Measurements from ENCODE around the gene ANP32A.
A peak's percentile ranks its signal among the peaks of the same experiment; 100 is the strongest.

ANP32A gene

GRCh38 chr15:68817304-68818065 lies 3.2 kb downstream of the ANP32A start:
- peak overlapping the region; percentile 96 for H3K4me3 ChIP-seq (ENCODE audit: low read length)
- peak overlapping the region; percentile 96 for H3K27ac ChIP-seq (ENCODE audit: low read depth, low read length)
- H3K27me3 ChIP-seq (ENCODE audit: control insufficient read depth, insufficient read depth, low read length): no peaks in the 10 kb centered on the region
- H3K9ac ChIP-seq (ENCODE audit: low read length): peak overlapping the region; percentile 57
- H3K36me3 ChIP-seq (ENCODE audit: control insufficient read depth, insufficient read depth, low read length): no peaks in the 10 kb centered on the region
- peaks cover 24% of the 10 kb centered on the region for H3K4me1 ChIP-seq (ENCODE audit: control insufficient read depth, insufficient read depth, low read length)

GRCh38 chr15:68816795-68817303 lies 3.8 kb downstream of the ANP32A start:
- Histone ChIP-seq H3K9ac (ENCODE audit: low read length) (peak overlapping the region; percentile 57), H3K36me3 (ENCODE audit: control insufficient read depth, insufficient read depth, low read length) (no peaks in the 10 kb centered on the region), H3K27me3 (ENCODE audit: control insufficient read depth, insufficient read depth, low read length) (no peaks in the 10 kb centered on the region), H3K4me3 (ENCODE audit: low read length) (peak overlapping the region; percentile 96), H3K4me1 (ENCODE audit: control insufficient read depth, insufficient read depth, low read length) (peaks cover 26% of the 10 kb centered on the region), H3K27ac (ENCODE audit: low read depth, low read length) (peak overlapping the region; percentile 96)

- Histone ChIP-seq H3K4me1 (ENCODE audit: control insufficient read depth, insufficient read depth, low read length) (peaks cover 31% of the 10 kb centered on the region), H3K27me3 (ENCODE audit: control insufficient read depth, insufficient read depth, low read length) (no peaks in the 10 kb centered on the region), H3K4me3 (ENCODE audit: low read length) (peak overlapping the region; percentile 96), H3K36me3 (ENCODE audit: control insufficient read depth, insufficient read depth, low read length) (no peaks in the 10 kb centered on the region), H3K27ac (ENCODE audit: low read depth, low read length) (peak overlapping the region; percentile 96), H3K9ac (ENCODE audit: low read length) (no peak overlapping the region)
Measured at GRCh38 chr15:68816158-68816557, 4.5 kb downstream of the ANP32A start.

GRCh38 chr15:68815598-68815997 lies 5.1 kb downstream of the ANP32A start:
- no peak overlapping the region for H3K9ac ChIP-seq (ENCODE audit: low read length)
- H3K4me1 ChIP-seq (ENCODE audit: control insufficient read depth, insufficient read depth, low read length): peaks cover 32% of the 10 kb centered on the region
- no peak overlapping the region for H3K4me3 ChIP-seq (ENCODE audit: low read length)
- H3K27me3 ChIP-seq (ENCODE audit: control insufficient read depth, insufficient read depth, low read length): no peaks in the 10 kb centered on the region
- no peak overlapping the region for H3K27ac ChIP-seq (ENCODE audit: low read depth, low read length)
- no peaks in the 10 kb centered on the region for H3K36me3 ChIP-seq (ENCODE audit: control insufficient read depth, insufficient read depth, low read length)

DNA sequence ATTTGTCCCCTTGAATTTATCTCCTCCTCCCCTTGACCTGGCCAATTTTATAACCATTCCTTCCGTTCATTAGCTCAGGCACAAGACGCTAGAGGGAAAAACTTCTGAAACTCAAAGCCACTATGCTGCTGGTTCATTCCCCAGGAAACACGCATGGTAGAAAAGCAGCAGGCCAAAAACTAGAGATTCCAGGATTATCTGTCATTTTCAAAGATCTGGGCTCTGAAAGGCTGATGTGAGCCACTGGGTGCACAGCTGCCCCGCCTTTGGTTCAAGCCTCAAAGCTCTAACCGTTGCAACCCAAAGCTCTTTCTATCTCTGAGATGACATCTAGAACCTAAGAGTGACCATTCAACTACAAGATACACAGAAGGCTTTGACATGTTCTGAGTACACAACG lies 6.1 kb downstream of the ANP32A start:
- Histone ChIP-seq H3K36me3 (ENCODE audit: control insufficient read depth, insufficient read depth, low read length) (no peaks in the 10 kb centered on the region), H3K4me1 (ENCODE audit: control insufficient read depth, insufficient read depth, low read length) (peaks cover 32% of the 10 kb centered on the region), H3K27ac (ENCODE audit: low read depth, low read length) (no peak overlapping the region), H3K4me3 (ENCODE audit: low read length) (no peak overlapping the region), H3K9ac (ENCODE audit: low read length) (no peak overlapping the region), H3K27me3 (ENCODE audit: control insufficient read depth, insufficient read depth, low read length) (no peaks in the 10 kb centered on the region)

GRCh38 chr15:68812597-68813431 lies 7.9 kb downstream of the ANP32A start:
- H3K27me3 ChIP-seq (ENCODE audit: control insufficient read depth, insufficient read depth, low read length): no peaks in the 10 kb centered on the region
- peak overlapping the region; percentile 53 for H3K27ac ChIP-seq (ENCODE audit: low read depth, low read length)
- peaks cover 2% of the 10 kb centered on the region for H3K36me3 ChIP-seq (ENCODE audit: control insufficient read depth, insufficient read depth, low read length)
- peaks cover 36% of the 10 kb centered on the region for H3K4me1 ChIP-seq (ENCODE audit: control insufficient read depth, insufficient read depth, low read length)
- H3K4me3 ChIP-seq (ENCODE audit: low read length): no peak overlapping the region
- H3K9ac ChIP-seq (ENCODE audit: low read length): no peak overlapping the region

GRCh38 chr15:68812069-68812468 lies 8.6 kb downstream of the ANP32A start:
- Histone ChIP-seq H3K27me3 (ENCODE audit: control insufficient read depth, insufficient read depth, low read length) (no peaks in the 10 kb centered on the region), H3K36me3 (ENCODE audit: control insufficient read depth, insufficient read depth, low read length) (peaks cover 4% of the 10 kb centered on the region), H3K4me1 (ENCODE audit: control insufficient read depth, insufficient read depth, low read length) (peaks cover 43% of the 10 kb centered on the region), H3K27ac (ENCODE audit: low read depth, low read length) (no peak overlapping the region), H3K9ac (ENCODE audit: low read length) (no peak overlapping the region), H3K4me3 (ENCODE audit: low read length) (no peak overlapping the region)

DNA sequence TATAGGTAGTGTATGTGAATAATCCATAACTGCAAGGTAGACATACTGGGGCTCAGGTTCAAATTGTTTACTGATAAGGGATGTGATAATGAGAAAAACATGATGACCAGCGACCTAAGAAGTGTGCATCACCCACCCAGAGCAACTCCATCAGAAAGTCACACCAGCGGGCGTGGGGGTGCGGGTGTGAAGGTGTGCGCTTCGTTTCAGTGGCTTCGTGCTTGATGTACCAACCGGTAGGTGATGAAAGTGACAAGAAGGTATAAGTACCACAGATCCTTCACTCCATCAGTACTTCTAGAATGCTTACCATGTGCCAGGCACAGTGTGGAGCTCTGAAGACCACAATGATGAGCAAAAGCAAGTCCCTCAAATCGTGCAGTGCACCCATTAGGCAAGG lies 11.2 kb downstream of the ANP32A start:
- Histone ChIP-seq H3K4me3 (ENCODE audit: low read length) (no peak overlapping the region), H3K4me1 (ENCODE audit: control insufficient read depth, insufficient read depth, low read length) (peaks cover 49% of the 10 kb centered on the region), H3K36me3 (ENCODE audit: control insufficient read depth, insufficient read depth, low read length) (peaks cover 4% of the 10 kb centered on the region), H3K9ac (ENCODE audit: low read length) (peak overlapping the region; percentile 24), H3K27me3 (ENCODE audit: control insufficient read depth, insufficient read depth, low read length) (no peaks in the 10 kb centered on the region), H3K27ac (ENCODE audit: low read depth, low read length) (no peak overlapping the region)

DNA sequence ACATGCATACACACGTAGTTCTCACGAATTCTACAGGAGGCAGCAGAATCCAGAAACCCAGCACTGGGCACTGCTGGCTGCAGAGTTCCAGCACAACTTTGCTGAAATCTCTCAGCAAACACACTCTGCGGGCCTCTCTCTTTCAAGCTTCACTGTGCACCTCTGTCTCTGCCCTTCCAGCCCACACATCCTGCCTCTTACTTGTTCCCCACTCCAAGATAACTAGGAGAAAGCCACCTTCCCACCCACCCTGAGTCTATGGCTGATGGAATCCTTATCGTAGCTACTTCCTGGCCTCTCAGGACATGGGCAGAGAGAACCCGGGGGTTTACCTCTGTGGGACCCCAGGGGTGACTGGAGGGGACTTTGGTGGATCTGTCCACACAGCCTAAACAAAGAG lies 11.9 kb downstream of the ANP32A start:
- Histone ChIP-seq H3K4me1 (ENCODE audit: control insufficient read depth, insufficient read depth, low read length) (peaks cover 49% of the 10 kb centered on the region), H3K9ac (ENCODE audit: low read length) (no peak overlapping the region), H3K36me3 (ENCODE audit: control insufficient read depth, insufficient read depth, low read length) (peaks cover 4% of the 10 kb centered on the region), H3K27ac (ENCODE audit: low read depth, low read length) (no peak overlapping the region), H3K4me3 (ENCODE audit: low read length) (no peak overlapping the region), H3K27me3 (ENCODE audit: control insufficient read depth, insufficient read depth, low read length) (no peaks in the 10 kb centered on the region)

DNA sequence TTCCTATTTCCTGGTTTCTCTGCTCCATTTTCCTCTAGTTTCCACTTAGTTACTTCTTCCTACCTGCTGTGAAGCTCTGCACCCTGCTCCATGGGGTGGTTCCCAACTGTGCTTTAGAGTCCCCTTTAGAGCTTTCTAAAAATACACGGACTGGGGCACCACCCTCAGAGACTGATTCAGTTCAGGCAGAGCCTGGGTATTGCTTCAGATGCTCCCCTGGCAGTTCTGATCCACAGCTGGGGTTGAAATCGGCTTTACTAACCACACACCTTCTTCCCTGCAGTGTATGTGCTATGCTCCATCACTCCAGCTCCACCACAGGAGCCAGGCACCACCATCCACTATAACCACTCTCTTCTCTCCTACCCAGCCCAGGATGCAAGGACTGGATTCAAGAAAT lies 12.6 kb downstream of the ANP32A start:
- Histone ChIP-seq H3K9ac (ENCODE audit: low read length) (no peak overlapping the region), H3K27ac (ENCODE audit: low read depth, low read length) (peak overlapping the region; percentile 45), H3K4me3 (ENCODE audit: low read length) (no peak overlapping the region), H3K36me3 (ENCODE audit: control insufficient read depth, insufficient read depth, low read length) (peaks cover 4% of the 10 kb centered on the region), H3K4me1 (ENCODE audit: control insufficient read depth, insufficient read depth, low read length) (peaks cover 45% of the 10 kb centered on the region), H3K27me3 (ENCODE audit: control insufficient read depth, insufficient read depth, low read length) (no peaks in the 10 kb centered on the region)

DNA sequence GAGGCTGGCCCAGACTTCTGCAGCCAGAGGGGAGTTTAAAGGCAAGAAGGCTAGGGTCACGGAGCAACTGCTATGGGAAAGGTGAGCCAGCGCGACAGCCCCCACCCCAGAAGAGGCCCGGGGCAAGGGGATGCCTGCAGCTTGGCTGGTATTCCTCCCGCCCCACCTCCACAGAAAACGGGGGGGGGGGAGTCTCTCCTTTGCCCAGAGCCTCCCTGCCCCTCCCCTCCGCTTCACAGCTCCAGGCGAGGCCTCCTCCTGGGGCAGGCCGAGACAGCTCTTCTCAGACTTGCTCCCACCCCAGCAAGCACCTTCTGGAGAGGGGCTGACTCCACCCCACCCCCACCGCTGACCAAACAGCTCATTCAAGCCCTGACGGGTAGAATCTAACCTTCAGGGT lies 13.4 kb downstream of the ANP32A start:
- Histone ChIP-seq H3K4me1 (ENCODE audit: control insufficient read depth, insufficient read depth, low read length) (peaks cover 37% of the 10 kb centered on the region), H3K27ac (ENCODE audit: low read depth, low read length) (peak overlapping the region; percentile 45), H3K36me3 (ENCODE audit: control insufficient read depth, insufficient read depth, low read length) (peaks cover 4% of the 10 kb centered on the region), H3K27me3 (ENCODE audit: control insufficient read depth, insufficient read depth, low read length) (no peaks in the 10 kb centered on the region), H3K4me3 (ENCODE audit: low read length) (no peak overlapping the region), H3K9ac (ENCODE audit: low read length) (no peak overlapping the region)

DNA sequence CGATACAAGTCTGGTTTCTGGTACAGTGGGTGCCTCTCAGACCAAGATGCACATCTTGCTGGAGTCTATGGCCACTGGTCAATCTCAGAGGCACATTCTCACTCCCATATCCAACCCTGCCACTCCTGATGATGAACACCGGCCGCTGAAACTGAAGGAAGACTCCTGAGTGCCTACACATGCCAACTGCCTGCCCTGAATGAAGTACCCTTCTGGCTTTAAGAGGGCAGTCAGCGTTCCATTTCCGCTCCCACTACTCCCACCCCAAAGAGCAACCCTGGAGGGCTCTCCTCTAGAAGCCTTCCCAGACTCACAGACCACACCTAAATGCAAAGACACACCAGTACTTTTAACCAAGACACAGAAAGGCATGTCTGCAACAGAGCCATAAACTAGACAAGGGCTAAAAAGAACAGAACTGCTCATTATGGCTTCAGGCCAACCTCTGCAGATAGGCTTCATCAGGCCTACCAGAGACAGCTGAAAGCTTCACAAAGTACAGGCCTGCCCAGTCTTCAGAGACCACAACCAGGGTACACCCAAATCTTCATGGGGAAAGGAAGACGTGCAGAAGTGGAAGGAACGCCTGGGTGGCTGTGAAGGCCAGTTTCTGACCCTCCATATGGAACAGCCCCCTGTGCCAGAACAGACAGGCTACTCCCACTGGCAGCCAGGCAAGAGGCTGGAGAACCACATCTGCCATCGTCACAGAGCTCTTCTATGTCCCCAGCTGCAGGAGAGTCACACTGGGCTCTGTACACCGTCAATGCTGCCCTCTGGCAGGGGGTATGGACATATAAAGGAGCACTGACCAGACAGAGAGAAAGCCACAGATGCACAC lies 14.3 kb downstream of the ANP32A start:
- no peak overlapping the region for H3K4me3 ChIP-seq (ENCODE audit: low read length)
- no peak overlapping the region for H3K9ac ChIP-seq (ENCODE audit: low read length)
- no peaks in the 10 kb centered on the region for H3K27me3 ChIP-seq (ENCODE audit: control insufficient read depth, insufficient read depth, low read length)
- H3K27ac ChIP-seq (ENCODE audit: low read depth, low read length): peak overlapping the region; percentile 45
- peaks cover 31% of the 10 kb centered on the region for H3K4me1 ChIP-seq (ENCODE audit: control insufficient read depth, insufficient read depth, low read length)
- peaks cover 4% of the 10 kb centered on the region for H3K36me3 ChIP-seq (ENCODE audit: control insufficient read depth, insufficient read depth, low read length)

Data from rectal smooth muscle tissue (tissue), 1 donor.